ES-I3 (cell line): ENCODE results near the gene HENMT1.
"Not testable (repeated sequence)": the region's sequence is repeated elsewhere in the genome, so short reads cannot be mapped to it uniquely, and the experiment has no call there.

Source experiments
- H3K36me3 ChIP-seq: 2 replicates; pipeline ENCODE4 v1.6.1; 2013; ENCODE audit warnings: mild to moderate bottlenecking, low read length, control low read depth, moderate library complexity; ENCODE audit not compliant: insufficient read depth
- H3K4me1 ChIP-seq: 2 replicates; pipeline ENCODE4 v1.6.1; 2013; ENCODE audit warnings: mild to moderate bottlenecking, control low read depth, low read length; ENCODE audit not compliant: insufficient read depth
- H3K9ac ChIP-seq: 2 replicates; pipeline ENCODE4 v1.6.1; 2013; ENCODE audit warnings: low read depth, mild to moderate bottlenecking, low read length, moderate library complexity
- H3K9me3 ChIP-seq: 2 replicates; pipeline ENCODE4 v1.6.1; 2013; ENCODE audit warnings: mild to moderate bottlenecking, low read length, moderate library complexity; ENCODE audit not compliant: control insufficient read depth, insufficient read depth

Gene HENMT1

GRCh38 chr1:108663074-108663473, 2.2 kb upstream of the HENMT1 start:
- no peak overlapping the region for H3K9ac ChIP-seq
- H3K4me1 ChIP-seq, result no peaks in the 10 kb centered on the region
- H3K36me3 ChIP-seq, result no peaks in the 10 kb centered on the region
- H3K9me3 ChIP-seq, result no peaks in the 10 kb centered on the region

GRCh38 chr1:108657356-108658080, 3.4 kb downstream of the HENMT1 start:
- H3K9me3 ChIP-seq, result no peaks in the 10 kb centered on the region
- peaks cover 4% of the 10 kb centered on the region; the same call in 1 of the 2 replicates for H3K36me3 ChIP-seq
- no peak overlapping the region for H3K9ac ChIP-seq
- H3K4me1 ChIP-seq, result no peaks in the 10 kb centered on the region

DNA sequence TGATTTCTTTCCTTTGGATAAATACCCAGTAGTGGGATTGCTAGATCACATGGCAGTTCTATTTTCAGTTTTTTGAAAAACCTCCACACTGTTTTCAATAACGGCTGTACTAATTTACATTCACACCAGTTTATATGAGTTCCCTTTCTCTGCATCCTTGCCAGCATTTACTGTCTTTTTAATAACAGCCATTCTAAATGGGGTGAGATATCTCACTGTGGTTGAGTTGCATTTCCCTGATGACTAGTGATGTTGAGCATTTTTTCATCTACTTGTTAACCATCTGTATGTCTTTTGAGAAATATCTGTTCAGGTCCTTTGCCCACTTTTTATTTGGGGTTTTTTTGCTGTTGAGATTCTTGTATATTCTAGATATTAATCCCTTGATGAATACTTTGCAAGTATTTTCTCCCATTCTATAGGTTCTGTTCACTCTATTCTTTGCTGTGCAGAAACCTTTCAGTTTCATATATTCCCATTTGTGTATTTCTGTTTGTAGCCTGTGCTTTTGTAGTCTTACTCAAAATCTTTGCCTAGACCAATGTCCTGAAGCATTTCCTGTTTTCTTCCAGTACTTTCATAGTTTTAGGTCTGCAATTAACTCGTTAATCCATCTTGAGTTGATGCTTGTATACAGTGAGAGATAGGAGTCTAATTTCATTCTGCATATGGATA, 7.3 kb downstream of the HENMT1 start:
- Histone ChIP-seq H3K36me3 (peaks cover 4% of the 10 kb centered on the region; the same call in 1 of the 2 replicates), H3K9me3 (no peaks in the 10 kb centered on the region), H3K4me1 (no peaks in the 10 kb centered on the region), H3K9ac (no peak overlapping the region)

- Histone ChIP-seq H3K9me3 (no peaks in the 10 kb centered on the region), H3K4me1 (peaks cover 6% of the 10 kb centered on the region; the same call in 1 of the 2 replicates), H3K9ac (no peak overlapping the region), H3K36me3 (no peaks in the 10 kb centered on the region)
Observed at GRCh38 chr1:108646648-108647269, 14.1 kb downstream of the HENMT1 start.

DNA sequence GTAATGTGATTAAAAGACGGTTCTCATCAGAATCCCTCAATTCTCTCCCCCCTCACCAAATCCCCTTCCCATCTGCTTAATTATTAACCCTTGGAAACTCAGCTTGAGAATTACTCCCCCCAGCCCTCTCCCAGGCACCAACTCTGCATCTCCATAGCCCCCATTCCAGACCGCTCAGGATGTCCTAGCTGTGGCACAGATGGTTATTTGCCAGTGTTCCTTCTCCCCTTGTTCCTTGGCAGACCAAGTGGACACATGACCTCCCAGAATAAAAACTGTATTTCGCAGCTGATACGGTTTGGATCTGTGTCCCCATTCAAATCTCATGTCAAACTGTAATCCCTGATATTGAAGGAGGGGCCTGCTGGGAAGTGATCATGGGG, 14.6 kb downstream of the HENMT1 start:
- Histone ChIP-seq H3K9ac (no peak overlapping the region), H3K36me3 (no peaks in the 10 kb centered on the region), H3K9me3 (no peaks in the 10 kb centered on the region), H3K4me1 (peaks cover 6% of the 10 kb centered on the region; the same call in 1 of the 2 replicates)

DNA sequence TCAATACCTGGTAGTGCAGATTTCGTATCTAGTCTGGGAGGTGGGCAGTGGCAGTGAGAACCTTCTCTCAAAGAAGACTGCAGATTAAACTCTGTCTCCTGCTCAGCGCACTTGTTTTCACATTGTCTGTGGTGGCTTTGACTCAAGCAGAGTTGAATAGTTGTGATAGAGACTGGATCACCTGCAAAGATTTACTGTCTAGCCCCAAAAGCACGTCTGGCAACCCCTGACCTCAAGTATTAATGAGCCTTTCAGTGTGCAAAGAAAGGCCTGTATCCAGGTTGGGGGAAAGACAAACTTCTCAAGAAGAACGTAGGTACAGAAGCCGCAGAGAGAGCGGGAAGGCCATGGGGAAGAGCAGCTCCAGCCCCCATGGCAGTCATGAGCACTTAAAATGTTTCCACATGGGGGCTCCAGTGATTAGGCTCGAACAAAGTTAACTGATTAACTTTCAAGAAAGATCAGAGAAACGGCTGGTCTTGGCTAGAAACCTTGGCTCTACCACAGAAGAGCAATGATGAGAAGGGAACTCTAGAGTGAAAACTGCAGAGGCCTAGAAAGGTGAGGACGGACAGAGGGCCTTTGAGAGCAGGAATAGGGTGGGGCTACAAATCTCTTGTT, 15.2 kb downstream of the HENMT1 start:
- Histone ChIP-seq H3K4me1 (peaks cover 6% of the 10 kb centered on the region; the same call in 1 of the 2 replicates), H3K9ac (no peak overlapping the region), H3K9me3 (no peaks in the 10 kb centered on the region), H3K36me3 (no peaks in the 10 kb centered on the region)

DNA sequence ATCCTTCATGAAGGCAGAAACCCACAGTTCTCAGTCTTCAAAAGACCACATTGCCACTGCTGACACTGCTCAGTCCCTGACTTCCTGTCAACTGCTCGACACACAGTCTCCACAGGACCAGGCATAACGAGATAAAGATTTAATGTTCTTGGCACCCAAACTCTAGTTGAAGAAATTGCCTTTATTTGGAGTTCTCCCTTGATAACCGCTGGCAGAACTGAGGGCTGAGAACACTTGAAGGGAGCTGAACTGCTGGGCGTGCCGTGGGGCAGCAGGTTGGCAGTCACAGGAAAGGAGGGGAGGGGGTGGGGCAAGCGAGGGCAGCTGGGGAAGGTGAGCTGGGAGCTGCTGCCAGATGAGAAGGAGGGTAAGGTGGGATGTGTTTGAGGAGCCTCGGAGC, 15.9 kb downstream of the HENMT1 start:
- no peak overlapping the region for H3K9ac ChIP-seq
- peaks cover 6% of the 10 kb centered on the region; the same call in 1 of the 2 replicates for H3K4me1 ChIP-seq
- H3K36me3 ChIP-seq, result no peaks in the 10 kb centered on the region
- no peaks in the 10 kb centered on the region for H3K9me3 ChIP-seq

GRCh38 chr1:108643492-108644335, 17.2 kb downstream of the HENMT1 start:
- no peak overlapping the region for H3K9ac ChIP-seq
- peaks cover 6% of the 10 kb centered on the region; the same call in 1 of the 2 replicates for H3K4me1 ChIP-seq
- H3K9me3 ChIP-seq, result no peaks in the 10 kb centered on the region
- H3K36me3 ChIP-seq, result no peaks in the 10 kb centered on the region

- H3K9ac ChIP-seq, H3K9me3 ChIP-seq, H3K36me3 ChIP-seq, H3K4me1 ChIP-seq: not testable (repeated sequence)
Observed at GRCh38 chr1:108640863-108641262, 20.0 kb downstream of the HENMT1 start.

DNA sequence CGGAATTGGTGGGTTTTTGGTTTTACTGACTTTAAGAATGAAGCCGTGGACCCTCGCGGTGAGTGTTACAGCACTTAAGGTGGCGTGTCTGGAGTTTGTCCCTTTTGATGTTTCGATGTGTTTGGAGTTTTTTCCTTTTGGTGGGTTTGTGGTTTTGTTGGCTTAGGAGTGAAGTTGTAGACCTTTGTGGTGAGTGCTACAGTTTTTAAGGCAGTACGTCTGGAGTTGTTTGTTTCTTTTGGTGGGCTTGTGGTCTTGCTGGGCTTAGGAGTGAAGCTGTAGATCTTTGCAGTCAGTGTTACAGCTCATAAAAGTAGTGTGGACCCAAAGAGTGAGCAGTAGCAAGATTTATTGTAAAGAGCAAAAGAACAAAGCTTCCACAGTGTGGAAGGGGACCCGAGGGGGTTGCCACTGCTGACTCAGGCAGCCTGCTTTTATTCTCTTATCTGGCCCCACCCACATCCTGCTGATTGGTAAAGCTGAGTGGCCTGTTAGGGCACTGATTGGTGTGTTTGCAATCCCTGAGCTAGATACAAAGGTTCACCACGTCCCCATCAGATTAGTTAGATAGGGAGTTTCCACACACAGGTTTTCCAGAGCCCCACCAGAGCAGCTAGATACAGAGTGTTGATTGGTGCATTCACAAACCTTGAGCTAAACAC, 20.9 kb downstream of the HENMT1 start:
- peaks cover 2% of the 10 kb centered on the region; the same call in 1 of the 2 replicates for H3K36me3 ChIP-seq
- H3K9ac ChIP-seq, result no peak overlapping the region
- no peaks in the 10 kb centered on the region for H3K4me1 ChIP-seq
- no peaks in the 10 kb centered on the region for H3K9me3 ChIP-seq

GRCh38 chr1:108636876-108637275, 24.0 kb downstream of the HENMT1 start:
- H3K9ac ChIP-seq, result no peak overlapping the region
- peaks cover 2% of the 10 kb centered on the region; the same call in 1 of the 2 replicates for H3K36me3 ChIP-seq
- no peaks in the 10 kb centered on the region for H3K9me3 ChIP-seq
- H3K4me1 ChIP-seq, result no peaks in the 10 kb centered on the region

GRCh38 chr1:108634521-108634920, 26.4 kb downstream of the HENMT1 start:
- Histone ChIP-seq H3K36me3 (peaks cover 2% of the 10 kb centered on the region; the same call in 1 of the 2 replicates), H3K9me3 (no peaks in the 10 kb centered on the region), H3K4me1 (no peaks in the 10 kb centered on the region), H3K9ac (no peak overlapping the region)

- Histone ChIP-seq H3K9me3 (no peaks in the 10 kb centered on the region), H3K36me3 (no peaks in the 10 kb centered on the region), H3K9ac (no peak overlapping the region), H3K4me1 (no peaks in the 10 kb centered on the region)
Observed at GRCh38 chr1:108628665-108629064, 32.2 kb downstream of the HENMT1 start.
